Stimulated activated naive CD8-positive, alpha-beta T cell treated with anti-CD3 and anti-CD28 coated beads, Interleukin-15, amount 100 ng/mL, for 72 hours (primary cell): ENCODE measurements around the gene TRDN.

Source experiments
- ATAC-seq: fragments of 150-1000 bp; cut with Tn5 transposase; 2 replicates; pipeline ENCODE4 v1.10.0; 2021; ENCODE audit warnings: mild to moderate bottlenecking, moderate library complexity
- DNase-seq, 2 donors: peaks; one replicate each; pipeline ENCODE4 v3.0.0; 2021 to 2022
- H3K27ac Mint-ChIP-seq, 2 donors: one replicate each; pipeline ENCODE4 v1.8.0; 2022; ENCODE audit warnings: mild to moderate bottlenecking in 2 of 2, mixed read lengths in 2 of 2, moderate library complexity in 2 of 2
- H3K27me3 Mint-ChIP-seq: one replicate; pipeline ENCODE4 v1.8.0; 2022; ENCODE audit warnings: mixed read lengths
- H3K4me1 Mint-ChIP-seq: one replicate; pipeline ENCODE4 v1.8.0; 2022; ENCODE audit warnings: mild to moderate bottlenecking, mixed read lengths
- H3K4me3 Mint-ChIP-seq, 2 donors: one replicate each; pipeline ENCODE4 v1.8.0; 2022; ENCODE audit warnings: mild to moderate bottlenecking in 2 of 2, mixed read lengths in 2 of 2, moderate library complexity in 1 of 2
- H3K9me3 Mint-ChIP-seq, 2 donors: one replicate each; pipeline ENCODE4 v1.8.0; 2022; ENCODE audit warnings: mixed read lengths in 2 of 2

Gene TRDN

GRCh38 chr6:123201869-123202372 lies 434.8 kb downstream of the TRDN start:
- no peak for DNase-seq
- H3K4me3 Mint-ChIP-seq, result no peak overlapping the region
- H3K9me3 Mint-ChIP-seq, result peaks cover 7 to 25% of the 10 kb centered on the region in 2 donors
- no peaks in the 10 kb centered on the region for H3K4me1 Mint-ChIP-seq
- peak; percentile 55 for ATAC-seq
- no peaks in the 10 kb centered on the region for H3K27me3 Mint-ChIP-seq
- H3K27ac Mint-ChIP-seq, result no peak overlapping the region

- Mint-ChIP-seq H3K9me3 (no peaks in the 10 kb centered on the region), H3K4me3 (no peak overlapping the region), H3K27ac (no peak overlapping the region), H3K27me3 (no peaks in the 10 kb centered on the region), H3K4me1 (no peaks in the 10 kb centered on the region)
- DNase-seq (no peak), ATAC-seq (no peak)
Measured at GRCh38 chr6:123193298-123193697, 443.5 kb downstream of the TRDN start.

- no peak for ATAC-seq
- no peaks in the 10 kb centered on the region for H3K27me3 Mint-ChIP-seq
- peaks cover 11% of the 10 kb centered on the region in 2 donors for H3K9me3 Mint-ChIP-seq
- no peak overlapping the region for H3K4me3 Mint-ChIP-seq
- H3K4me1 Mint-ChIP-seq, result no peaks in the 10 kb centered on the region
- no peak for DNase-seq
- no peak overlapping the region for H3K27ac Mint-ChIP-seq
Measured at GRCh38 chr6:123189816-123190215, 446.9 kb downstream of the TRDN start.

GRCh38 chr6:123182998-123183397 lies 453.8 kb downstream of the TRDN start:
- Mint-ChIP-seq H3K27ac (no peak overlapping the region), H3K4me3 (no peak overlapping the region), H3K4me1 (no peaks in the 10 kb centered on the region), H3K9me3 (peaks cover 18 to 24% of the 10 kb centered on the region in 2 donors), H3K27me3 (no peaks in the 10 kb centered on the region)
- no peak for DNase-seq
- no peak for ATAC-seq

- Mint-ChIP-seq H3K27ac (no peak overlapping the region), H3K4me1 (no peaks in the 10 kb centered on the region), H3K9me3 (peaks cover 0 to 7% of the 10 kb centered on the region in 2 donors), H3K27me3 (no peaks in the 10 kb centered on the region), H3K4me3 (no peak overlapping the region)
- ATAC-seq, result no peak
- DNase-seq, result no peak
Measured at GRCh38 chr6:123176706-123177105, 460.0 kb downstream of the TRDN start.

- no peak for DNase-seq
- no peak overlapping the region for H3K27ac Mint-ChIP-seq
- no peak overlapping the region for H3K4me3 Mint-ChIP-seq
- H3K9me3 Mint-ChIP-seq, result no peaks in the 10 kb centered on the region
- H3K4me1 Mint-ChIP-seq, result no peaks in the 10 kb centered on the region
- no peak for ATAC-seq
- H3K27me3 Mint-ChIP-seq, result no peaks in the 10 kb centered on the region
Measured at GRCh38 chr6:123171341-123172115, 465.2 kb downstream of the TRDN start.

- H3K9me3 Mint-ChIP-seq, result no peaks in the 10 kb centered on the region
- ATAC-seq (no peak), DNase-seq (no peak)
- no peaks in the 10 kb centered on the region for H3K27me3 Mint-ChIP-seq
- H3K4me1 Mint-ChIP-seq, result no peaks in the 10 kb centered on the region
- H3K27ac Mint-ChIP-seq, result no peak overlapping the region
- H3K4me3 Mint-ChIP-seq, result no peak overlapping the region
Measured at GRCh38 chr6:123169774-123170095, 467.0 kb downstream of the TRDN start.

- ATAC-seq (no peak), DNase-seq (no peak)
- H3K4me1 Mint-ChIP-seq, result no peaks in the 10 kb centered on the region
- no peaks in the 10 kb centered on the region for H3K27me3 Mint-ChIP-seq
- H3K4me3 Mint-ChIP-seq, result no peak overlapping the region
- H3K27ac Mint-ChIP-seq, result no peak overlapping the region
- H3K9me3 Mint-ChIP-seq, result peaks cover 0 to 3% of the 10 kb centered on the region in 2 donors
Measured at GRCh38 chr6:123168892-123169773, 467.6 kb downstream of the TRDN start.

GRCh38 chr6:123168466-123168865 lies 468.3 kb downstream of the TRDN start:
- ATAC-seq (no peak), DNase-seq (no peak)
- Mint-ChIP-seq H3K27me3 (no peaks in the 10 kb centered on the region), H3K4me1 (no peaks in the 10 kb centered on the region), H3K27ac (no peak overlapping the region), H3K4me3 (no peak overlapping the region), H3K9me3 (peaks cover 0 to 7% of the 10 kb centered on the region in 2 donors)
